Type B pancreatic cell (in vitro differentiated cells): Measurements from ENCODE around the gene PTPRO. TPM values are rescaled to one million over a fixed set of nuclear protein-coding genes. Genes with fewer than 3 reads are reported as not detected.

Source experiments
- DNase-seq: peaks from one replicate; pipeline ENCODE4 v3.0.0; 2021; ENCODE audit warnings: mixed read lengths; ENCODE audit not compliant: unreplicated experiment; ENCODE audit errors: extremely low spot score
- H3K27ac Mint-ChIP-seq: 2 replicates; pipeline ENCODE4 v1.8.0; 2021; ENCODE audit warnings: mild to moderate bottlenecking, mixed read lengths
- H3K27me3 Mint-ChIP-seq: 2 replicates; pipeline ENCODE4 v1.8.0; 2021; ENCODE audit warnings: mixed read lengths
- H3K36me3 Mint-ChIP-seq: 2 replicates; pipeline ENCODE4 v1.8.0; 2021; ENCODE audit warnings: mixed read lengths
- H3K4me1 Mint-ChIP-seq: one replicate; pipeline ENCODE4 v1.8.0; 2021; ENCODE audit warnings: mixed read lengths; ENCODE audit not compliant: unreplicated experiment
- H3K4me3 Mint-ChIP-seq: 2 replicates; pipeline ENCODE4 v1.8.0; 2021; ENCODE audit warnings: mild to moderate bottlenecking, mixed read lengths
- H3K9me3 Mint-ChIP-seq: 2 replicates; pipeline ENCODE4 v1.8.0; 2021; ENCODE audit warnings: mixed read lengths
- CTCF ChIP-seq: fragments of 200-600 bp; sonication (generic); conservative IDR thresholded peaks from 2 replicates; pipeline ENCODE4 v1.5.0; 2021; ENCODE audit warnings: antibody characterized with exemption, mild to moderate bottlenecking
- total RNA-seq: library from RNA; stranded (reverse); gene quantifications from 2 replicates; pipeline ENCODE4 v1.2.1, GENCODE V29; 2021; ENCODE audit warnings: low replicate concordance

The PTPRO gene
- total RNA-seq, 1 donor from 2014 or later = 7.8 TPM

- H3K4me3 Mint-ChIP-seq = no peak overlapping the region
- H3K27me3 Mint-ChIP-seq = peaks cover 26% of the 10 kb centered on the region
- TF ChIP-seq CTCF = no peak
- peaks cover 6% of the 10 kb centered on the region for H3K4me1 Mint-ChIP-seq
- peaks cover 20% of the 10 kb centered on the region for H3K36me3 Mint-ChIP-seq
- H3K27ac Mint-ChIP-seq = no peak overlapping the region
- DNase-seq = no peak
- H3K9me3 Mint-ChIP-seq = no peaks in the 10 kb centered on the region
These were observed 269.5 kb downstream of the PTPRO start for GRCh38 chr12:15591811-15592210.

DNA sequence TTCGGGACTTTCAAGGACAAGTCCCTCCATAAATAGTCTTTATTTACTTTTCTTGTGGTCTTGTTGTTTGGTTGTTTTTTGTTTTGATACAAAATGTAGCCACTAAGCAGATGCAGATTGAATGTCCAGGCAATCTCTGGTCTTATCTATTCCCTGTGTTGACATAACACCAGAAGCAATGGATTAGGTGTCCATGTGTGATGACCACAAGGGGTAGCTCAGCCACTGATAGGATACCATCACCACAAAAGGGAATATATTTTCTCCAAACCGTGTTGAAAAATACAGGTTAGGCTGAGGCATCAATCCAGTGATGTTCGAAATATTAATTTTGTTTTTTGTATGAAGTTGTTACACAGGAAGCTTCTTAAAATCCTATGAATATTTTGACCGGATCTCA, 270.6 kb downstream of the PTPRO start:
- Mint-ChIP-seq H3K4me1 (peaks cover 6% of the 10 kb centered on the region), H3K36me3 (peaks cover 24% of the 10 kb centered on the region), H3K4me3 (no peak overlapping the region), H3K27ac (no peak overlapping the region), H3K27me3 (peaks cover 18% of the 10 kb centered on the region), H3K9me3 (no peaks in the 10 kb centered on the region)
- DNase-seq = no peak
- no peak for TF ChIP-seq CTCF

- Mint-ChIP-seq H3K27ac (no peak overlapping the region), H3K36me3 (peaks cover 18% of the 10 kb centered on the region), H3K4me3 (no peak overlapping the region), H3K4me1 (peaks cover 8% of the 10 kb centered on the region), H3K27me3 (peaks cover 3% of the 10 kb centered on the region), H3K9me3 (no peaks in the 10 kb centered on the region)
- TF ChIP-seq CTCF = no peak
- no peak for DNase-seq
These were observed 273.9 kb downstream of the PTPRO start for GRCh38 chr12:15596174-15596573.

DNA sequence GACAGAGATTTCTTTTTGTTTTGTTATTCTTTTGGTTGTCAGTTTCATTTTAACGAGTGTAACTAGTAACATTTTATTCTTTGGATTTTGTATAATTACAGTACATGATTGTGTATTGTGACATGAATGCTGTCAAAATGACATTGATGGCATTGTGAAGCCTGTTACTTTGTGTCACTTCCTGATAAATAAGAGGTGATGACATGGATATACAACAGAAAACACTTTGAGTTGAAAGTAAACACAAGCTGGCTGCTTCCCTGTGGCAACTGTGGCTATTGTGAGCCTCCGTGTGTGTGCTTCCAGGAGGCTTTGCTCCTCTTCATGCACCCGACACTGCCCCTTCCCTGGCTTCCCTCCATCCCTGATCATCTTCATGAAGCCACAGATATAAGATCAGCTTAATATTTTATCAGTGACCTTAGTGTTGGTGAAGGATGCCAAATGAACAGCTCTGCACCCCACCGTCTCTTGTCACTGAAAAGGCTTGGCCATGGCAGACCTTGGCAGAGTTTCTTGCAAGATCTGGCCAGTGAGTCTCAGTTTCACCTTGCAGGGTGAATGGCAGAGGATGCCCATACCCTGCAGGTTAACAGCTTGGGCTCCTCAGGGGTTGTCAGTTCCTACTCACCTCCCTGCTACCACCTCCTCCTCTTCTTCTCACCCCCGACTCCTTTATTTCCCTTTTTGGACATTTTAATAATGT, 275.0 kb downstream of the PTPRO start:
- no peaks in the 10 kb centered on the region for H3K9me3 Mint-ChIP-seq
- H3K27ac Mint-ChIP-seq = no peak overlapping the region
- TF ChIP-seq CTCF = no peak
- peaks cover 14% of the 10 kb centered on the region for H3K36me3 Mint-ChIP-seq
- H3K4me3 Mint-ChIP-seq = no peak overlapping the region
- H3K4me1 Mint-ChIP-seq = peaks cover 8% of the 10 kb centered on the region
- H3K27me3 Mint-ChIP-seq = peaks cover 3% of the 10 kb centered on the region
- DNase-seq = no peak

DNA sequence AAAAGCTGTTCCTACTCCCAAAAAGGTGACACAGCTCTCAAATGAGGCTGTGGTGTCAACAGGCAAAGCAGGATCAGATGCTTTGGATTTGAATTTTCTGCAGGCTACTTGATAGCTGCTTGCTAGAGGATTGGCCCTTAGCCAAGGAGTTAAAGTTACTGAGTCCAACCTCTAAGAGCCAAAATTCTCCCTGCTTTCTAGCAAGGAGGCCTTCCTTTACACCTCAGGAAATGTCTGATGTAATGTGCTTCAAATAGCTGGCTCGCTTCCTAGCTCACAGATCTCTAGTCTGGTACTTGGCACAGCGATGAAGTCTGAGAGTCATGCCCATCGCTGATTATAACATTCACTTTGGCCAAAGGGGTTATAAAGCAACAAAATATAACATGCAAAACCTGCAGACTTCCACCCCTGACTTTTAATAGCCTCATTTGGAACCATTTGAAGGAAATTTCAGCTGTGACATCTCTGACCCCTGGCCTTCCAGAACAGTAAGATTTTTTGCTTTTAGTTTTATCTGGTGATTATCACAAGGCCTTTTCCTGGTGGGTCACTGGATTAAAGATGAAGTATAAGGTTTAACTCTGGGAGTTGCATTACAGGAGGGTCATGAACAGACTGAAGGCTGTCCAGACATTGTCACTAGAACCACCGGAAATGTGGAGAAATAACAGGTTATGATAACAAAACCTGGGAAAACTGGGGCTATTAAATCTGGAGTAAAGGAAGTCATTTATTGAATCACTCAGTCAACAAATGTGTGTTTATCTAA, 277.1 kb downstream of the PTPRO start:
- Mint-ChIP-seq H3K27ac (no peak overlapping the region), H3K27me3 (no peaks in the 10 kb centered on the region), H3K36me3 (peaks cover 7% of the 10 kb centered on the region), H3K4me1 (peaks cover 12% of the 10 kb centered on the region), H3K9me3 (no peaks in the 10 kb centered on the region), H3K4me3 (no peak overlapping the region)
- no peak for TF ChIP-seq CTCF
- DNase-seq = no peak
